HG02571 (cell line): ENCODE data around the gene GTF2A2.
"Not testable (repeated sequence)": the region's sequence is repeated elsewhere in the genome, so short reads cannot be mapped to it uniquely, and the experiment has no call there.

ENCODE experiments used
- ATAC-seq: cut with Tn5 transposase; IDR thresholded peaks from one replicate; pipeline ENCODE4 v1.9.1; 2021; ENCODE audit warnings: mild to moderate bottlenecking, moderate library complexity; ENCODE audit not compliant: unreplicated experiment

The GTF2A2 gene, protein sequence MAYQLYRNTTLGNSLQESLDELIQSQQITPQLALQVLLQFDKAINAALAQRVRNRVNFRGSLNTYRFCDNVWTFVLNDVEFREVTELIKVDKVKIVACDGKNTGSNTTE

GRCh38 chr15:59656897-59657634, at the start of gene GTF2A2:
TSS of gene GTF2A2 (minus strand) at chr15:59657515. CDS start at chr15:59652277, 5,238 bp downstream.
- ATAC-seq, result peak; percentile 96

DNA sequence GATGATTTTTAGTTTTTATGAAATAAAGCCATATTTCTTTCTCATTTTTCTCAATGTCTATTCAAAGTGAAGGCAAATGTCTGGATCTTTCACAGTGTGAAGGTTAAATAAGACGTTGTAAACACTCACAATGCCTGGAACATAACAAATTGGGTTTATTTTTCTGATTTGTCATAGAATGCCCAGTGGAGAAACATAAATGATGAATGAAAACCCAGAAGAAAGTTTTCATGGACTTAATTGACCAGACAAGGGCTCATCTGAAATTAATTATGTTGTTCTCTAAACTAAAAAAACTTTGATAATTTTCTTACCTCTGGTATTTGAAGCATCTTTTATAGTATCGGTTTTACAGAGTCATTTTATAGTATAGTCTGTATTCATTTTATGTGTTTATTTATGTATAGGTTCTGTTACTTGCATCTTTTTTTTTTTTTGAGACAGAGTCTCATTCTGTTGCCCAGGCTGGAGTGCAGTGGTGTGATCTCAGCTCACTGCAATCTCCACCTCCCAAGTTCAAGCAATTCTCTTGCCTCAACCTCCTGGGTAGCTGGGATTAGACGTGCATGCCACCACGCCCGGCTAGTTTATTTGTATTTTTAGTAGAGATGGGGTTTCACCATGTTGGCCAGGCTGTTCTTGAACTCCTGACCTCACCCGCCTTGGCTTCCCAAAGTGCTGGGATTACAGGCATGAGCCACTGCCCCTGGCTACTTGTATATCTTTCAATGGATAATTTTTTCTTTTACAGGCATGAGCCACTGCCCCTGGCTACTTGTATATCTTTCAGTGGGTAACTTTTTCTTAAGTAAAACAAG, 46.9 kb upstream of the GTF2A2 start:
- no peak for ATAC-seq

- ATAC-seq, result no peak
Measured at GRCh38 chr15:59702351-59702750, 45.0 kb upstream of the GTF2A2 start.

GRCh38 chr15:59701880-59702279, 44.6 kb upstream of the GTF2A2 start:
- ATAC-seq, result no peak

DNA sequence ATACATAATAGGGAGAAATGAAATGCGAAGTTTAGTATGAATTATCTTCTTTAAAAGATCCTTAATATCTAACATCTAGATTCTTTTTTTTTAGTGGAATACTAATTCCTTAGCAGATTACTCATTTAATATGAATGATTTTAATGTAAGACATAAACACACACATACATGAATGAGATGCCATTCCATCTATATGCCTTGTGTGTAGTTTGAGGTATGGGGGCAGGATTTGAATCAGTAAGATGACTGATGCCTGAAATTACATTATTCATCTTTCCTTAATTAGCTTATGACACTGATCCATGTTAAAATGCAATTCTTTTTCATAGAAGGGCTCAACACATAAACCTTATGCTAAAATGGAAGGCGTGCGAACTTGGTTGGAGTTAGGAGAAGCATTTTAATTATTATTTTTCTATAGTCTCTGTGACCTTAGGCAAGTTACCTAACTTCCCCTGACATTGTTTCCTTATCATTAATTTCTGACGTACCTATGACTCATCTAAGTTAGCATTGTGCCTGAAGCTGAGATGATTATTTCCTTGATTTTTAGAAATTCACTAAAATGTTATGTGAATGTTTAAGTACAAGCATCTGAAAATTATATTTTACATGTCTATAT, 42.6 kb upstream of the GTF2A2 start:
- no peak for ATAC-seq

- not testable (repeated sequence) for ATAC-seq
Measured at GRCh38 chr15:59698065-59698464, 40.8 kb upstream of the GTF2A2 start.

GRCh38 chr15:59696332-59696731, 39.0 kb upstream of the GTF2A2 start:
- ATAC-seq, result no peak

DNA sequence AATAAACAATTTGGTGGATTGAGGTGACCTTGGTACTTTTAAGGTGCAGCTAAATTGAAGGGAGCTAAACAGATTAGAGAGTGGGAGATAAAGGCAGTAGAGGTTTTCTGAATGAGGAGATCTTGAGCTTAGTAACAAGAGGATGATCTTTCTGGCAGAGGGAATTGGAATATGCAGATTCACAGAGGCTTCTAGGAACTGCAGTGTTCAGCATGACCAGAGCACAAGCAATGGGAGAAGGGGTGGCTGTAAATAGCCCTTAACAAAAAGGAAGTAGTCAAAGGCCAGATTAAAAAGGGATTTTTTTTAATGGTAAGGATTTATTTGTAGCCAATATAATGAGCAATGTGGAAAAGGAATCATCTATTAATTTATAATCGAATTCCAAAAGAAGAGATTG, 37.5 kb upstream of the GTF2A2 start:
- no peak for ATAC-seq

DNA sequence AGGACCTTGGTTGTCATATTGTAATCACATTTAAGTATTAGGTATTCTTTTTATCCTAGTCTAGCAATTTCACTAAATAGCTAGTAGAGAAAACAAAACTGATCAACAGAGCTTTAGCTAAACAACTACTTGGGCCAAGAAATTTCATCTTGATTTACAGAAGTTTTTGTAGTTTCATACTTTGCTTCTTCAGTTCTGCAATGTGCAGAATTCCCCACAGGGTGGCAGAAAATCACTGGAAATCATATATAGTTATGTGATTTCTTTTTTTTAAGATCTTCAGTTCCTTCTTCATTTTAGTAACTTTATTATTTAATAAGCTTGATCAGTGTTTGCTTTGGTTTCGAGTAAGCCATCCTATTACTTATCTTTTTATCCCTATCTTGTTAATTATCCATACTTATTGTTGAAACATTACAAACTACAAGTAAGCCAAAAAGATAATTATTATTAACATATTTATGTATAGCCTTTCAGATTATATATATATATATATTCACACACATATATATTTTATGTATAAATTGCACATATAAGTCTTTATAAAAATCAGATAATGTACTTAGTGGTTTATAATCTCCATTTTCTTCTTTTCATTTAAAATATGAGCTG, 34.0 kb upstream of the GTF2A2 start:
- no peak for ATAC-seq

DNA sequence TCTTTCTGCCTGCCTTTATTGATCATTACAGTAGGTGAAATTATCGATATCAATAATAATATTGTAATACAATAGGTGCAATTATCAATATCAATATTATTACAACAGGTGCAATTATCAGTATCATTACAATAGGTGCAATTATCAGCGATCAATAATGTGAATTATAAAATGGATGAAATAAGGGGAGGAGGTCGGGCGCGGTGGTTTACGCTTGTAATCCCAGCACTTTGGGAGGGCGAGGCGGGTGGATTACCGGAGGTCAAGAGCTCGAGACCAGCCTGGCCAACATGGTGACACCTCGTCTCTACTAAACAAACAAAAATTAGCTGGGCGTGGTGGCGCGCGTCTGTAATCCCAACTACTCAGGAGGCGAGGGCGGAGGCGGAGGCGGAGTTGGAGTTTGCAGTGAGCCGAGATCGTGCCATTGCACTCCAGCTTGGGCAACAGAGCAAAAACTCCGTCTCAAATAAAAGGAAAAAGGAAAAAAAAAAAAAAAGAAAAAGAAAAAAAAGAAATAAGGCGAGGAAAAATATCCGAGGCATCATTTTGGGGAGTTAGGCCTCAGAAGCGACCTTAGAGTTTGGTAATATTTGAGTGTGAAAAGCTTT, 32.4 kb upstream of the GTF2A2 start:
- no peak for ATAC-seq

DNA sequence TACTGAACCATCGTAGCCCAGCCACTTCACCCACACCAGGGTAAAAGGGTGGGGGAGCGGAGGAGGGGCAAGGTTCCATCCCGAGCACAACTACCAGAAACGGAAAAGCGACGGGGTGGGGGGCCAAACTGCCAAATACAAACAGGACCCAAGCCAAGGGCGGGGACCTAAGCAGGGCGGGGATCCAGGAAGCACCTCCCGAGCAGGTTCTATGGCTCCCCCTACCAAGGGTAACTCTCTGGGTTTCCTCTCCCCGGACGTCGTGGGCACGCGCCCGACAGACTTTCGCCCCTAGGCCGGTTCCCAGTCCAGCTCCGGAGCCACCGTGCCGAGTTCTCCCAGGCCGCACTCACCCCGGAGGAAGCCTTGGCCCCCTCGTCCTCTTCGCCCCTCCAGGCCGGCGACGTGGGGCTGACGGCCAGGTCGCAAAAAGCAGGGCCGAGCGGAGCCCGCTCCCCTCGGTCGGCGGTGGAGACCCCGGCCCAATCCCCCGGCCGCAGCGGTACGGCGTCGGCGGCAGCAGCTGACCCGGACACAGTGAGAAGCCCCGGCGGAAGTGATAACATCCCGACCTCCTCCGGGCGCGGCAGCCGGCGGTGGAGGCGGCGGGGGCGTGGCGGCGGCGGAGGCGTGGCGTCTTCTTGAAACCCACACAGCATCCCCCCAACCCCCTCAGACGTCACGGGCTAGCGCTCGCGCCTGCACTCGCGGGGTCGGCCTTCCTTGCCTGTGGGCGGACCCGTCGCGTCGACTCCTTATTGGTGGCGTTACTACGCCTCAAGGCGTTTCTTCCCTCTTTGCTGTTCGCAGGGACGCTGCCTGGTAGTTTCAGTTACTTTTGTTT, 31.7 kb upstream of the GTF2A2 start, which contains the start of gene BNIP2:
BNIP2 (minus strand) TSS at position 539 of the 844 bp plus-strand sequence. CDS start 6,863 bp downstream, outside the sequence.
- peak; percentile 88 for ATAC-seq

DNA sequence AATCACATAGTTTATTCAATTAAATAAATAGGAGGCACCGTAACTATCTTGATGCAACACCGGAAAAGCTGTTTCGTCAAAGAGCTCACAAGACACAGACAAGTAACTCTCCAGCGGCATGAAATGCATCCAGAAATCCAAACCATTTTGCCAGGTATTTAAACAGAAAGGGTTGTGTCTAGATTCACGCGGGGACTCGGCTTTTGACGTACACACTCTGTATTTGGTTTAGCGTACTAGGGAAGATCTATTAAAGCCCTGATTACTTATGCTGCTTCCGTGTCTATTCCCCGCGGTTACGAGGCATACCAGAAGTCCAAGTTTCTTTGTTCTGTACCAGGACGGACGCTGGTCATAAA, 31.1 kb upstream of the GTF2A2 start:
- ATAC-seq, result no peak

- no peak for ATAC-seq
Measured at GRCh38 chr15:59687836-59688235, 30.5 kb upstream of the GTF2A2 start.

DNA sequence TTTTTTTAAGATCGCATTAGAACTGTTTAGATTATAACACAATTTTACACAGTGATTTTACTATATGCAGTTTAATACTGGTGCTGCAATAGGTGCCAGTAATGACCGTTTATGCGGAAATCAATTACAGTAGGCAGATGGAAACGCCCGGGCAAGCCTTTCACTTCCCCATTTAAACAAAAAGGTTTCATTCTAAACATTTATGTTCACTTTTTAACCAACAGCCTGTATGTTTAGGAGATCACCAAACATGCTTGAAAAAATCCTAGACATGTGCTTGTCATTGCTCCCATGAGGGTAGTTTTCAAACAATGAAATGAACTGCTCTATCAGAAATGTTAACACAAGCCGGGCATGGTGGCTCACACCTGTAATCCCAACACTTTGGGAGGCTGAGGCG, 29.1 kb upstream of the GTF2A2 start:
- no peak for ATAC-seq

- no peak for ATAC-seq
Measured at GRCh38 chr15:59685737-59686297, 28.5 kb upstream of the GTF2A2 start.

- no peak for ATAC-seq
Measured at GRCh38 chr15:59680870-59681269, 23.6 kb upstream of the GTF2A2 start.

- ATAC-seq, result no peak
Measured at GRCh38 chr15:59680346-59680745, 23.0 kb upstream of the GTF2A2 start.

DNA sequence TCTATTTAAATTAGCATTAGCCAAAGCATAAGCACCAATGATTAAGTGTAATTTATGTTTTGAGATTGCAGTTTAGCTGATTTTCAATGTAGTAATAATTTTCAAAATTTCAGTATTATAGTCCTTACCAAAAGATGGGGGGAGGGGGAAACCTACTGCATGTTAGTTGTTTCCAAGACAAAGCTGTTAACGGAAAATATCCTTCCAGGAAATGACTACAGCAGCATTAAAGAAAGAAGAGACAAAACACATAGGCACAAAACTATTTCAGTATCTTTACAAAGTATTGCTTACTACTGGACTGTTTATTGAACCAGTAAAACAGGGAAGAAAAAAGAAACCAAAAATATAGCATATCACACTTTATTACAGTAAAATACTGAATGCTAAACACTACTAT, 21.3 kb upstream of the GTF2A2 start:
- no peak for ATAC-seq

DNA sequence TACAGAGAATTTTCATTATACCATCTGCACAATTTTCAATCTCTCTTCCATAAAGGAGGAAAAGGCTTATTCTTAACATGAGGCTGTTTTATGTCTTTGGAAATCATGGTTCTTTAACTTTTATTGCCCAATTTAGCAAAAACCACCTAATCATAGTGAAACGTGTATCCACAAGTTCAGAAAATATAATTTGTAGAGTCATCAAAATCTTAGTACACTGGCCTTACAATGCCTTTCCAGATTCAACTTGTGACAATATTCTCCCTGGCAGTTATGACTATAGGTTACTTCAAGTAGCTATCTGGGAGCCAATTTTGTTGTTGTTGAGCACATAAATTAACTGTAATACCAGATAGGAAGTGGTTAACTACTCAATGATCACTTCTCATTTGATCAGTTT, 20.9 kb upstream of the GTF2A2 start:
- no peak for ATAC-seq
